H1 (cell line): ENCODE measurements around the gene WNT7A. TPM values are rescaled to one million over a fixed set of nuclear protein-coding genes. Genes with fewer than 3 reads are reported as not detected.
"Not testable (repeated sequence)": the region's sequence is repeated elsewhere in the genome, so short reads cannot be mapped to it uniquely, and the experiment has no call there.

Experiments
- CTCF ChIA-PET: fragments of 300-600 bp; sonication (Branson Sonifier 250); formaldehyde crosslinking; loops from one replicate; lab custom pipeline; 2021; ENCODE audit not compliant: partially characterized antibody; lab: Charles Lee
- POLR2A ChIA-PET: fragments of 300-600 bp; sonication (Branson Sonifier 250); formaldehyde crosslinking; loops from one replicate; lab custom pipeline; 2021; ENCODE audit warnings: inconsistent platforms; ENCODE audit not compliant: partially characterized antibody; lab: Charles Lee
- DNase-seq, 2 experiments: peaks; one replicate each; pipeline versions ENCODE4 v3.0.0 to v3.0.0-alpha.2; 2010 to 2022; ENCODE audit warnings: low spot score in 2 of 2, low read depth in 1 of 2, mixed read lengths in 1 of 2
- FAIRE-seq: peaks from 2 replicates; lab custom pipeline; 2011; peaks lifted over from hg19 to GRCh38; lab: Jason Lieb, UNC
- H2AFZ ChIP-seq: 2 replicates; pipeline ENCODE4 v1.8.1; 2012; ENCODE audit warnings: low read length, inconsistent platforms
- H2AK5ac ChIP-seq: 2 replicates; pipeline ENCODE4 v1.6.1; 2013; ENCODE audit warnings: low read depth, low read length
- H2BK120ac ChIP-seq: replicated peaks from 2 replicates; pipeline ENCODE3; 2013; ENCODE audit warnings: low read depth, low read length, inconsistent platforms
- H2BK12ac ChIP-seq: 2 replicates; pipeline ENCODE4 v1.6.1; 2013; ENCODE audit warnings: low read depth, low read length
- H2BK15ac ChIP-seq: 2 replicates; pipeline ENCODE4 v1.6.1; 2013; ENCODE audit warnings: low read length
- H2BK20ac ChIP-seq: 2 replicates; pipeline ENCODE4 v1.6.1; 2013; ENCODE audit warnings: low read length
- H2BK5ac ChIP-seq: 2 replicates; pipeline ENCODE4 v1.6.1; 2013; ENCODE audit warnings: low read depth, low read length
- H3K14ac ChIP-seq: 2 replicates; pipeline ENCODE4 v1.6.1; 2013; ENCODE audit warnings: inconsistent platforms; ENCODE audit not compliant: insufficient read length
- H3K18ac ChIP-seq: 2 replicates; pipeline ENCODE4 v1.6.1; 2013; ENCODE audit warnings: low read length; ENCODE audit errors: extremely low read depth
- H3K23ac ChIP-seq: 2 replicates; pipeline ENCODE4 v1.6.1; 2013; ENCODE audit warnings: inconsistent platforms; ENCODE audit not compliant: insufficient read length
- H3K23me2 ChIP-seq: 2 replicates; pipeline ENCODE4 v1.6.1; 2013; ENCODE audit warnings: low read depth, low read length
- H3K27ac ChIP-seq: 2 replicates; pipeline ENCODE4 v1.6.1; 2011; ENCODE audit warnings: low read depth, low read length, inconsistent platforms
- H3K27me3 ChIP-seq, 4 experiments: replicated peaks in 1 of 4; 1 replicate in 1 of 4; 2 replicates in 3 of 4; pipeline versions ENCODE4 v1.6.1 to v1.8.1; 2011 to 2013; ENCODE audit warnings: low read length in 3 of 4, mild to moderate bottlenecking in 3 of 4, inconsistent platforms in 2 of 4, mixed read lengths in 2 of 4, moderate library complexity in 1 of 4; ENCODE audit not compliant: control insufficient read depth in 3 of 4, insufficient read depth in 3 of 4; ENCODE audit errors: extremely low read depth in 1 of 4
- H3K36me3 ChIP-seq, 4 experiments: 2 replicates each; pipeline versions ENCODE4 v1.6.1 to v1.8.1; 2011 to 2013; ENCODE audit warnings: mild to moderate bottlenecking in 4 of 4, low read length in 3 of 4, moderate library complexity in 2 of 4, control low read depth in 1 of 4, inconsistent platforms in 1 of 4; ENCODE audit not compliant: insufficient read depth in 4 of 4, control insufficient read depth in 2 of 4
- H3K4ac ChIP-seq: replicated peaks from 2 replicates; pipeline ENCODE3; 2013; ENCODE audit warnings: low read length, low read depth, mixed read lengths, inconsistent platforms; ENCODE audit not compliant: insufficient read length
- H3K4me1 ChIP-seq, 4 experiments: replicated peaks in 1 of 4; 1 replicate in 1 of 4; 2 replicates in 3 of 4; pipeline versions ENCODE4 v1.6.1 to v1.8.1; 2011 to 2013; ENCODE audit warnings: low read length in 3 of 4, inconsistent platforms in 2 of 4, mixed read lengths in 1 of 4; ENCODE audit not compliant: insufficient read depth in 4 of 4, control insufficient read depth in 3 of 4
- H3K4me2 ChIP-seq, 2 experiments: 2 replicates each; pipeline versions ENCODE4 v1.6.1 to v1.8.1; 2011 to 2013; ENCODE audit warnings: low read depth in 2 of 2, low read length in 2 of 2, control low read depth in 1 of 2, inconsistent platforms in 1 of 2, mild to moderate bottlenecking in 1 of 2; ENCODE audit not compliant: insufficient read depth in 1 of 2
- H3K4me3 ChIP-seq, 4 experiments: fragments of 200-600, 300-600 bp in 1 of 4; sonication (generic), shearing (Covaris generic), sonication (Bioruptor Twin) in 1 of 4; 2 replicates each; pipeline versions ENCODE4 v1.5.1 to v1.8.1; 2011 to 2016; ENCODE audit warnings: low read length in 4 of 4, low read depth in 3 of 4, control low read depth in 2 of 4, inconsistent platforms in 2 of 4, mild to moderate bottlenecking in 2 of 4, mixed read lengths in 1 of 4, moderate library complexity in 1 of 4; ENCODE audit not compliant: insufficient read depth in 2 of 4; ENCODE audit errors: extremely low read depth in 1 of 4
- H3K56ac ChIP-seq: replicated peaks from 2 replicates; pipeline ENCODE3; 2013; ENCODE audit warnings: low read depth, mild to moderate bottlenecking, mixed read lengths, low read length, inconsistent platforms; ENCODE audit not compliant: insufficient read length
- H3K79me1 ChIP-seq: 2 replicates; pipeline ENCODE4 v1.6.1; 2013; ENCODE audit warnings: low read depth, low read length, control low read depth
- H3K79me2 ChIP-seq, 2 experiments: 2 replicates each; pipeline versions ENCODE4 v1.6.1 to v1.8.1; 2012 to 2013; ENCODE audit warnings: low read length in 2 of 2, mild to moderate bottlenecking in 2 of 2, inconsistent platforms in 1 of 2; ENCODE audit not compliant: insufficient read depth in 2 of 2, control insufficient read depth in 1 of 2
- H3K9ac ChIP-seq, 4 experiments: replicated peaks in 1 of 4; 1 replicate in 1 of 4; 2 replicates in 3 of 4; pipeline versions ENCODE4 v1.6.1 to v1.8.1; 2011 to 2013; ENCODE audit warnings: low read depth in 3 of 4, low read length in 3 of 4, control low read depth in 2 of 4, mild to moderate bottlenecking in 2 of 4, moderate library complexity in 2 of 4, inconsistent platforms in 1 of 4; ENCODE audit errors: extremely low read depth in 1 of 4
- H3K9me3 ChIP-seq, 2 experiments: 2 replicates each; pipeline versions ENCODE4 v1.6.1 to v1.8.1; 2012 to 2013; ENCODE audit warnings: mild to moderate bottlenecking in 2 of 2, moderate library complexity in 2 of 2, control low read depth in 1 of 2, inconsistent platforms in 1 of 2, low read depth in 1 of 2, low read length in 1 of 2, mixed read lengths in 1 of 2; ENCODE audit not compliant: insufficient read depth in 2 of 2
- H4K20me1 ChIP-seq, 2 experiments: replicated peaks in 1 of 2; 2 replicates each; pipeline versions ENCODE3 to v1.8.1; 2011 to 2013; ENCODE audit warnings: inconsistent platforms in 2 of 2, low read length in 2 of 2, mild to moderate bottlenecking in 1 of 2; ENCODE audit not compliant: insufficient read depth in 2 of 2, control insufficient read depth in 1 of 2
- H4K5ac ChIP-seq: 2 replicates; pipeline ENCODE4 v1.6.1; 2013; ENCODE audit warnings: low read length, low read depth, mixed read lengths, inconsistent platforms; ENCODE audit not compliant: insufficient read length
- H4K8ac ChIP-seq: 2 replicates; pipeline ENCODE4 v1.8.0; 2013; ENCODE audit warnings: mild to moderate bottlenecking, moderate library complexity, low read length, inconsistent platforms; ENCODE audit not compliant: insufficient read depth; ENCODE audit errors: extremely low read depth
- H4K91ac ChIP-seq: replicated peaks from 2 replicates; pipeline ENCODE3; 2013; ENCODE audit warnings: low read length, mixed read lengths, inconsistent platforms; ENCODE audit not compliant: insufficient read length
- WGBS, 2 experiments: shearing (Covaris generic) in 1 of 2; methylation state at CpG; one replicate each; pipeline versions ENCODE4 v1.1.6 to v1.1.7; 2013 to 2015; ENCODE audit warnings: low lambda C conversion rate in 2 of 2, mixed read lengths in 2 of 2, inconsistent platforms in 1 of 2, low coverage in 1 of 2, missing lambda C conversion rate in 1 of 2; ENCODE audit not compliant: insufficient replicate concordance in 2 of 2, insufficient coverage in 1 of 2, insufficient read length in 1 of 2; ENCODE audit errors: extremely low coverage in 1 of 2, missing lambda C conversion rate in 1 of 2; 5-methylcytosine and 5-hydroxymethylcytosine counted together
- polyA plus RNA-seq, 7 experiments: library from polyadenylated mRNA; depleted of rRNA in 3 of 7; stranded (reverse) in 5 of 7; unstranded in 2 of 7; fragments of >200 nt in 5 of 7; fragments of 200-250 nt in 2 of 7; gene quantifications; 1 replicate in 5 of 7; 2 replicates in 1 of 7; 4 replicates in 1 of 7; pipeline versions ENCODE4 v1.2.1 to v1.2.3, GENCODE V29; 2011 to 2013; ENCODE audit warnings: missing spikeins in 2 of 7, mixed read lengths in 2 of 7
- total RNA-seq: library from RNA; stranded (reverse); fragmentation: NEBNext Ultra II Directional; extraction: Animal tissue kit (Norgen Biotek cat#: 25700); gene quantifications from 2 replicates; pipeline ENCODE4 v1.2.1, GENCODE V29; 2021

Gene WNT7A
- total and polyA plus RNA-seq, 2 of the 8 experiments (the other 6 are each of a cell fraction or from before 2014, with no cell fraction given), result 0.02 TPM; not detected in 1

DNA sequence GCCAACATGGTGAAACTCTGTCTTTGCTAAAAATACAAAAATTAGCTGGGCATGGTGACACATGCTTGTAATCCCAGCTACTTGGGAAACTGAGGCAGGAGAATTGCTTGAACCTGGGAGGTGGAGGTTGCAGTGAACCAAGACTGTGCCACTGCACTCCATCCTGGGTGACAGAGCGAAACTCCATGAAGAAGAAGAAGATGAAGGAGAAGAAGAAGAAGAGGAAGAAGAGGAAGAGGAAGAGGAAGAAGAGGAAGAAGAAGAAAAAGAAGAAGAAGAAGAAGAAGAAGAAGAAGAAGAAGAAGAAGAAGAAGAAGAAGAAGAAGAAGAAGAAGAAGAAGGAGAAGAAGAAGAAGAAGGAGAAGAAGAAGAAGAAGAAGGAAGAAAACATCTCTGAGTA is 23.2 kb downstream of the WNT7A start:
- H3K4ac ChIP-seq, H4K20me1 ChIP-seq, H3K27ac ChIP-seq, H4K91ac ChIP-seq, H3K27me3 ChIP-seq, H3K4me3 ChIP-seq, H2AFZ ChIP-seq, H3K79me2 ChIP-seq, H2BK12ac ChIP-seq, H2BK5ac ChIP-seq, H3K36me3 ChIP-seq, H3K79me1 ChIP-seq, H3K18ac ChIP-seq, H3K14ac ChIP-seq, H3K23me2 ChIP-seq, H2BK20ac ChIP-seq, H4K5ac ChIP-seq, H3K4me1 ChIP-seq, H3K23ac ChIP-seq, DNase-seq, POLR2A ChIA-PET, H3K56ac ChIP-seq, H2BK15ac ChIP-seq, H4K8ac ChIP-seq, H3K4me2 ChIP-seq, H2AK5ac ChIP-seq, FAIRE-seq, H2BK120ac ChIP-seq, H3K9me3 ChIP-seq, H3K9ac ChIP-seq: not testable (repeated sequence)
- CTCF ChIA-PET, result interaction anchor here (1.1 to 4.7 kb wide), 6 partner anchors 24 to 206 kb away, joined by 3 to 22 read pairs (median 5); partner anchors contain the start of gene WNT7A
- 100% methylated on average over 1 of the region's 1 CpG; no CpG with 5 or more reads in 1 of the 2 experiments for WGBS, 2 experiments
